Neutrophil (primary cell): ENCODE measurements around the gene ERRFI1.
"Not testable (repeated sequence)": the region's sequence is repeated elsewhere in the genome, so short reads cannot be mapped to it uniquely, and the experiment has no call there.

ENCODE experiments used
- H3K27ac ChIP-seq: fragments of 200-600 bp; sonication (generic); 2 replicates; pipeline ENCODE4 v1.5.1; 2016; ENCODE audit warnings: mild to moderate bottlenecking, moderate library complexity
- H3K27me3 ChIP-seq: fragments of 200-600 bp; sonication (generic); 2 replicates; pipeline ENCODE4 v1.6.0; 2016; ENCODE audit warnings: mild to moderate bottlenecking
- H3K36me3 ChIP-seq: fragments of 200-600 bp; sonication (generic); 2 replicates; pipeline ENCODE4 v1.5.1; 2017
- H3K4me1 ChIP-seq, 2 experiments: fragments of 200-600 bp in 1 of 2; sonication (generic) in 1 of 2; 1 replicate in 1 of 2; 2 replicates in 1 of 2; pipeline versions ENCODE4 v1.5.1 to v1.6.1; 2013 to 2016; ENCODE audit warnings: low read depth in 1 of 2, low read length in 1 of 2, mild to moderate bottlenecking in 1 of 2, moderate library complexity in 1 of 2; ENCODE audit not compliant: control insufficient read depth in 1 of 2, insufficient read depth in 1 of 2
- H3K4me3 ChIP-seq, 2 experiments: fragments of 200-600 bp in 1 of 2; sonication (generic) in 1 of 2; 1 replicate in 1 of 2; 2 replicates in 1 of 2; pipeline ENCODE4 v1.5.1; 2013 to 2016; ENCODE audit warnings: low read depth in 1 of 2, low read length in 1 of 2, mild to moderate bottlenecking in 1 of 2, moderate library complexity in 1 of 2
- H3K9me3 ChIP-seq: fragments of 200-600 bp; sonication (generic); 2 replicates; pipeline ENCODE4 v1.5.1; 2016
- CTCF ChIP-seq: fragments of 200-600 bp; sonication (generic); IDR thresholded peaks from 2 replicates; pipeline ENCODE4 v1.5.1; 2016; ENCODE audit warnings: antibody characterized with exemption

ERRFI1 gene

DNA sequence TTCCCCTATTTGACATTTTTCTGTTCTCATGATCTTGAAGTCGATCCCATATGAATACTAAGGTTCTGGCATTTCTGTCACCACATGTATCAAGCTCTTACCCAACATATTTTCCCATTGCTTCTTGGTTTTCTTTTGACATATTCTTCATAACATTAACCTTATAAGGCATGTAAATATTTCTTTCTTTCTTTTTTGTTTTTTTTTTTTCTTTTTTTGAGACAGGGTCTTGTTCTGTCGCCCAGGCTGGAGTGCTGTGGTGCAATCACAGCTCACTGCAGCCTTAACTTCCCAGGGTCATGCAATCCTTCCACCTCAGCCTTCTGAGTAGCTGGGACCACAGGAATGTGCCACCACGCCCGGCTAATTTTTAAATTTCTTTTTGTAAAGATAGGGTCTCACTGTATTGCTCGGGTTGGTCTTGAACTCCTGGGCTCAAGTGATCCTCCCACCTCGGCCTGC lies 33.1 kb upstream of the ERRFI1 start:
- Histone ChIP-seq H3K27me3 (peaks cover 27% of the 10 kb centered on the region), H3K27ac (no peak overlapping the region), H3K4me1 (no peaks in the 10 kb centered on the region), H3K9me3 (no peaks in the 10 kb centered on the region), H3K4me3 (no peak overlapping the region), H3K36me3 (no peaks in the 10 kb centered on the region)
- TF ChIP-seq CTCF: no peak

DNA sequence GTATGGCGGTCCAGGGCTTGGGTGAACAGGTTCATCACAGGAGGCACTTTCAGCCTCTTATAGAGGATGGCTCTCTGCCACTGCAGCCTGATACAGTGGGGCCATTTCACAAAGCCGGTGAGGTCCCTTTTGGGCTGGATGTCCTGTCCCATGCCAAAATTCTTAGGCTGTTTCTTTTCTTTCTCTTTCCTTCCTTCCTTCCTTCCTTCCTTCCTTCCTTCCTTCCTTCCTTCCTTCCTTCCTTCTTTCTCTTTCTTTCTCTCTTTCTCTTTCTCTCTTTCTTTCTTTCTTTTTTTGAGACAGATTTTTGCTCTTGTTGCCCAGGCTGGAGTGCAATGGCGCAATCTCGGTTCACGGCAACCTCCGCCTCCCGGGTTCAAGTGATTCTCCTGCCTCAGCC lies 31.7 kb upstream of the ERRFI1 start:
- H3K9me3 ChIP-seq, H3K4me3 ChIP-seq, H3K27ac ChIP-seq, H3K36me3 ChIP-seq, H3K4me1 ChIP-seq: not testable (repeated sequence)
- H3K27me3 ChIP-seq: peaks cover 19% of the 10 kb centered on the region

DNA sequence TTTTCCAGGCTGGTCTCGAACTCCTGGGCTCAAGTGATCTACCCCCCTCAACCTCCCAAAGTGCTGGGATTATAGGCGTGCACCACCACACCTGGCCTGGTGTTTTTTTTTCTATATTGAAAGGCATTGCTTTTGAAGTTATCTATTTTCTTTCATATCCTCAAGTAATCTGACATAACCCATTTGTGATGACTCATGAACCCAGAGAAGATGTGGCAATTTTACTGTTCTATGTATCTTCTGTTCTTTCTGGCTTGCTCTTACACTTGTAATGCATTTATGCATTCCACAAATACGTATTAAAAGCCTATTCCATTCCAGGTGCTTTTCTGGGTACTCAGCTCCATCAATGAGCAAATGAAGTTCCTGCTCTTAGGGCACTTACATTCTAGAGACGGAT lies 29.9 kb upstream of the ERRFI1 start:
- Histone ChIP-seq H3K4me3 (no peak overlapping the region), H3K27ac (no peak overlapping the region), H3K27me3 (peaks cover 6% of the 10 kb centered on the region), H3K36me3 (no peaks in the 10 kb centered on the region), H3K4me1 (no peaks in the 10 kb centered on the region), H3K9me3 (no peaks in the 10 kb centered on the region)
- no peak for TF ChIP-seq CTCF

DNA sequence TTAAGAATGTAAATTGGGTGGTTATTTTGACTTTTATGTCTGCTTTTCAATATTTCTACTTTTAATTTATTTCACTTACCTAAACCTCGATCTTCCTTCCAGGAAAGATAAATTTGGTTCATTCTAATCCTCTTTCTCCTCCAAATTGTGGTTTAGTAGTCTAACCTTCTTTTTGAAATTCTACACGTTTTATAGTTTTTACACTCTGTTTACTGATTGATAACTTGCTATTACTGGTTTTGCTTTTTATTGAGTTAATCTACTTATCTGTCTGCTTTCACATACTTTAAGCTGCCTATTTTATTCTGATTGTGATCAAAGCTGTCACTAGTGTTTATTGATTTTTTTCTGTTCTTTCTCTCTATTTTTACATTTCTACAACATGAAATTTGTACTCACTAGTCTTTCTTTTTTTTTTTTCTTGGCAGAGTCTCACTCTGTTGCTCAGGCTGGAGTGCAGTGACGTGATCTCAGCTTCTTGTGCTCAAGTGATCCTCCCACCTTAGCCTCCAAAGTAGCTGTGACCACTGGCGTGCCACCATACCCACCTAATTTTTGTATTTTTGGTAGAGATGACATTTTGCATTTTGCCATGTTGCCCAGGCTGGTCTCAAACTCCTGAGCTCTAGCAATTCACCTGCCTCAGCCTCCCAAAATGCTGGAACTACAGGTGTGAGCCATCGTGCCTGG lies 27.9 kb upstream of the ERRFI1 start:
- TF ChIP-seq CTCF: no peak
- Histone ChIP-seq H3K9me3 (no peaks in the 10 kb centered on the region), H3K4me3 (no peak overlapping the region), H3K27ac (no peak overlapping the region), H3K36me3 (no peaks in the 10 kb centered on the region), H3K4me1 (no peaks in the 10 kb centered on the region), H3K27me3 (peaks cover 6% of the 10 kb centered on the region)

DNA sequence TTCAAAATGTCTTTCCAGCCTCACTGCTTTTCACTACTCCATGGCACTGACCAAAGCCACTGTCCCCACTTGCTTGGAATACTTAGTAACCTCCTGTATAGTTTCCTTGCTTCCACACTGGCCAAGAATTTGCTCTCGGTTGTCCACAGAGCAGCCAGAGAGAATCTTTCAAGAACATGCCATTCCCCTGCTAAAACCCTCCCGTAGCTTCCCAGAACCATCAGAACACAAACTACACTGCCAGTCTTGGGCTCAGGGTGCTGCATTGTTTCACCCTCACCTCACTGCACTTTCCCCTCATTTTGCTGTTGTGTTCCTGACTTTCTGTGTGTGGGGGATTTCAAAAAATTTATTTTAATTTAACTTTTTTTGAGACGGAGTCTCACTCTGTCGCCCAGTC lies 25.5 kb upstream of the ERRFI1 start:
- no peak for TF ChIP-seq CTCF
- H3K36me3 ChIP-seq: no peaks in the 10 kb centered on the region
- no peak overlapping the region for H3K27ac ChIP-seq
- no peak overlapping the region for H3K4me3 ChIP-seq
- H3K9me3 ChIP-seq: no peaks in the 10 kb centered on the region
- H3K4me1 ChIP-seq: no peaks in the 10 kb centered on the region
- peaks cover 6% of the 10 kb centered on the region for H3K27me3 ChIP-seq

DNA sequence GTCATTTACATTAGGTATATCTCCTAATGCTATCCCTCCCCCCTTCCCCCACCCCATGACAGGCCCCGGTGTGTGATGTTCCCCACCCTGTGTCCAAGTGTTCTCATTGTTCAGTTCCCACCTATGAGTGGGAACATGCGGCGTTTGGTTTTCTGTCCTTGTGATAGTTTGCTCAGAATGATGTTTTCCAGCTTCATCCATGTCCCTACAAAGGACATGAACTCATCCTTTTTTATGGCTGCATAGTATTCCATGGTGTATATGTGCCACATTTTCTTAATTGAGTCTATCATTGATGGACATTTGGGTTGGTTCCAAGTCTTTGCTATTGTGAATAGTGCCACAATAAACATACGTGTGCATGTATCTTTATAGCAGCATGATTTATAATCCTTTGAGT lies 23.1 kb upstream of the ERRFI1 start:
- not testable (repeated sequence) for H3K27me3 ChIP-seq, H3K4me3 ChIP-seq, H3K9me3 ChIP-seq, H3K27ac ChIP-seq, H3K4me1 ChIP-seq, H3K36me3 ChIP-seq
